GM19438 (cell line): Measurements from ENCODE around the gene DLX1.
A peak's percentile ranks its signal among the peaks of the same experiment; 100 is the strongest.
"Not testable (repeated sequence)": the region's sequence is repeated elsewhere in the genome, so short reads cannot be mapped to it uniquely, and the experiment has no call there.

ENCODE experiments used
- ATAC-seq: cut with Tn5 transposase; IDR thresholded peaks from one replicate; pipeline ENCODE4 v1.9.1; 2021; ENCODE audit warnings: low read depth; ENCODE audit not compliant: unreplicated experiment

Gene DLX1

DNA sequence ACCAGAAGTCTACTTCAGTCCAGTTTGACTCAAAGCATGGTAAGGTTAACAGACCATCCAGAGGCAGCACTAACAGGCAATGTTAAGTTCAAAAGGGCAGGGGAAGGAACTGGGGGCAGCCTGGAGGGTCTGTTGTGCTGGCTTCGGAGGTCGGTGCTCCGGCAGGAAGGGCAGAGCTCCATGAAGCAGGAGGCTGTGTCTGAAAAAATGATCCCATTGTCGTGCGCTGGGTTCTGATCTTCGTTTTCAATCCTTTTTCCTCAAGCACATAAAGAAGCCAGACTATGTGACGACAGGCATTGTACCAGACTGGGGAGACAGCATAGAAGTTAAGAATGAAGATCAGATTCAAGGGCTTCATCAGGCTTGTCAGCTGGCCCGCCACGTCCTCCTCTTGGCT is 21.9 kb upstream of the DLX1 start:
- no peak for ATAC-seq

DNA sequence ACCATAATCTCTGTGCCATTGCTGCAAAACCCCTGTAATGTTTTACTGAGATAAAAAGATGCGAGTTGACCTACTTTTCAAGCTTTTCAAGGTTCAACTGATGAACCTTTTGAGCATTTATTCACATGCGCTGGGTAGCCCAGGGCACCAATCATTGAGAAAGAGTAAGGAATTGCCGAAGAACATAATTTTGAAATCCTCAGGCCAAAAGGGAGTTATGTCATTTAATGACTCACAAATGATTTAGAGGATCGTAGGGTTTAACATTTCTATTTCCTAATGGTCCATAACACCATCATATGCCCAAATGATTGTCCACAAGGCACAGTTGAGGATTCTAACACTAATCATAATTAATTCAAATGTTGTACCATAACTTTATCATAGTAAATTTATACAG is 20.2 kb upstream of the DLX1 start:
- no peak for ATAC-seq

DNA sequence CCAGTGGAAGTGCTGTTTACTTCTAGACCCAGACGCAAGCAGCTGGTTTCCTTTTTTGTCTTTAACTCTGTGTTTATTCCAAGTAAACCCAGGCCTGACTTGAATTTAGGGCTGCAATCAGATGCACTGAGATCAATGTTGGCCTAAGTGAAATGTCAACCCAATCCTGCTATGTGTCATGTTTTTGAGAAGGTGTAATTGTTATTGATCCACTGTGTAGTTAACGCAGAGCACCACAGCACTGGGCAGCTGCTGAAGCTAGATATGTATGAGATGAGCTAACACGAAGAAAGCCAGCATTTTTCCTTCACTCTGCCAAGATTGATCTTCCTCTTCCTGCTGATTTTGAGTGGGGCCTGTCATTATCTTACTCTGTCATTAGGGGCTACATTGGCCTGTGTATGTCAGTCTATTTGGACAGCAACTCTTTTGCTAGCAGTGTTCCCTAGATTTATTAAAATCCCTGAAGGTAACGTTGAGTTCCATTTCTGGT is 18.9 kb upstream of the DLX1 start:
- ATAC-seq: no peak

DNA sequence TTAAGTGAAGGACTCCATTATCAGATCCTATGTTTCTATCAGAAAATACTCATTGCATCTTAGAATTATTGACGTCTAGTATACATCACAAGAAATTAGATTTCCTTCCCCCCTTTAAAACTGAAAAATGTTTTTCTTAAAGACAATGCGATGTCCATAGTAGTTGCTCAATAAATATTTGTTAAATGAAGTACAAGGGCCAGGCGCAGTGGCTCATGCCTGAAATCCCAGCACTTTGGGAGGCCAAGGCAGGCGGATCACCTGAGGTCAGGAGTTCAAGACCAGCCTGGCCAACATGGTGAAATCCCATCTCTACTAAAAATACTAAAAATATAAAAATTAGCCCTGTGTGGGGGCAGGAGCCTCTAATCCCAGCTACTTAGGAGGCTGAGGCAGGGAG is 17.4 kb upstream of the DLX1 start:
- not testable (repeated sequence) for ATAC-seq

DNA sequence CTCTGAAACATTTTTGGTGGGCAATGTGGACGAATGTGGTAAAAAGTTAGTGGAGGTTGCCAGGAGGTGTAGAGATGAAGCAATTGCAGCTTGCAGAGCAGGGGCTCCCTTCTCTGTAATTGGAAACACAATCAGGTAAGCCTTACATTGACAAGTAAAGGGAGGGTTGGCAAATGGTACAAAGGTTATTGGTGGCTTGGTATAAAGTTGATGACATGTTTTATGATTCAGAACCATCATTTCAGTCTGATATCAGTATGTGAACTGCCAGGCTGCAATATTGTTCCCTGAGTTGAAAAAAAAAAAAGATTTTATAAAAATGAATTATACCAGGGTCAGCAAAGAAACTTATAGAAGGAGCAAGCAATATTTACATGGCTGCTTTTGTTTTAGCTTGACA is 14.4 kb upstream of the DLX1 start:
- ATAC-seq: no peak

DNA sequence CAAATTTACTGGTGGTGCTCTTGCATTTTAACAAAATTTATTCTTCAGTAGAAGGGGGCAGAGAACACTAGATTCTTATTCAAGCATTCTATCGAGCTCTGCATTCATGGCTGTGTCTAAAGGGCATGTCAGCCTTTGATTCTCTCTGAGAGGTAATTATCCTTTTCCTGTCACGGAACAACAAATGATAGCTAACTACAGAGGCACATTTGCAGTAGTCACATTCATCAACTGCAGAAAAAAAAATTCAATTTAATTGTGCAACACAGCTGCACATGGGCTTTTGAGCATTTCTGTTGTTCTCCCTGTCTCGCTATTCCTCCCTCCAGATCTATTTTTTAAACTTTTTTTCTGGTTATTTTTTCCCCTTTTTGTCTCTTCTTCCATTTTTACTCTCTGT is 13.0 kb upstream of the DLX1 start:
- no peak for ATAC-seq

DNA sequence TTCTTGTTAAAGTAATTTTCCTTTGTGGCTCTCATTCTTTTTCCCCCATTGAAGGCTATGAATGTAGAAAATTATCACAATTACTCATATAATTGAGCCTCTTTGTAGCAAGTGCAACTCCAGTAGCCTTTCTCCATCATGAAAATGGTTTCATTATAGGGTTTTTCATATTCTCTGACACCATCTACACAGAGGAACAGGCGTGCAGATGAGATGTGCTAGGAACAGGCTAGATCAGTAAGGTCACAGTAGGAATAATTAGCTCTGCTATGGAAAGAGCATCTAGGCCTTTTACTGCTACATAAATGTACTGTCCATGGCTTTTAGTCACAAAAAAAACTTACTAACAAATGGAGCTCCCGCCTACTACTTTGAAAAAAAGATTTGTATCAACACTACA is 12.6 kb upstream of the DLX1 start:
- ATAC-seq: no peak

DNA sequence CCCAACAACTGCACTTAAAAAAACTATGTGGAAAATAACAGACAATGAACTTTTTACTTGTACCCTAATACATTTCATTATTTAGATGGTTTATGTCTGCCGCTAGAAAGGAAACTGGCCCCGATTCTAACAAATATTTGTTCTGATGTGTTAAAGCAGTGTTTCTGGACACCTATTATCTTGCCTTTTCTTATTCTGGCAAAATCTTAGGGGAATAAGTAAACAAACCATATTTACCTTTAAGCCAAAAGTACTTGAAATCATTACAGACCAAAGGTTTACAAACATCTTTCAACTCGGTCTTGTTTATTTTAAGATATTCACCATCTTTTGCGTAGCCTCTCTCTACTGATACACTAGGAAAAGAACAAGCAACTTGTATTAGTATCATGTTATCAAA is 11.8 kb upstream of the DLX1 start:
- ATAC-seq: no peak

DNA sequence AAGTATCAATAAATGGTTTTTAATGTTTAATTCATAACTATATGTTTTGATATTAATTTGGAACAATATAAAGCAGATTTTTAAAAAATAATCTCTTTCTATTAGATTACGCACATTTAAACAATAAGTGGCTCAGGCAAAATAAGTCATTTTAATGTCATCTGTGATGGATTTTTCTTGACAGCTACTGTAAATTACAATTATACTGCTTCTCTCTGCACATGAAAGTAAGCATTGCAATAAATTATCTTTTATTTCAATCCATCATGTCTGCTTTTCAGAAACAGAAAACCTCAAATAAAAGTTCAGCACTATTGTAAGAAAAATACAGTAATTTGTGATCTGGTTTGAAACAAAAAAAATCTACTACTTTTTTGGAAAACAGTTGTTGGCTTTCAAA is 11.1 kb upstream of the DLX1 start:
- no peak for ATAC-seq

DNA sequence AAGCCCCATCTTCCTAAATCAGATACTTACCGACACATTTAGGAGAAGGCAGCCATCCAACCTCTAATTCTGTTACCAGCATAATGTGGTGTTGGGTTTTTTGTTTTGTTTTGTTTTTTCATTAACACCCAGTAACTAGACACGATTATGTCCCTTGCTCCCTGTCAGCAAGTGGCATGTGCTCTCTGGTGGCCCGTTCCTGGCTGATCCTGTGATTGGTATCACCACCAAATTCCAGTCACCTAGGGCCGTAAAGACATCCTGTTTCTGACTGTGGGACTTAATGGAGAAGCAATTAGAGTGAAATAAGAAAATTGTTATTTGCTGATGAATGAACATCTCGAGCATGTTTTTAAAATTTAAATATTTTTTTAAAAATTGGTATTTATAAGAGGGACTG is 5.9 kb upstream of the DLX1 start:
- no peak for ATAC-seq

DNA sequence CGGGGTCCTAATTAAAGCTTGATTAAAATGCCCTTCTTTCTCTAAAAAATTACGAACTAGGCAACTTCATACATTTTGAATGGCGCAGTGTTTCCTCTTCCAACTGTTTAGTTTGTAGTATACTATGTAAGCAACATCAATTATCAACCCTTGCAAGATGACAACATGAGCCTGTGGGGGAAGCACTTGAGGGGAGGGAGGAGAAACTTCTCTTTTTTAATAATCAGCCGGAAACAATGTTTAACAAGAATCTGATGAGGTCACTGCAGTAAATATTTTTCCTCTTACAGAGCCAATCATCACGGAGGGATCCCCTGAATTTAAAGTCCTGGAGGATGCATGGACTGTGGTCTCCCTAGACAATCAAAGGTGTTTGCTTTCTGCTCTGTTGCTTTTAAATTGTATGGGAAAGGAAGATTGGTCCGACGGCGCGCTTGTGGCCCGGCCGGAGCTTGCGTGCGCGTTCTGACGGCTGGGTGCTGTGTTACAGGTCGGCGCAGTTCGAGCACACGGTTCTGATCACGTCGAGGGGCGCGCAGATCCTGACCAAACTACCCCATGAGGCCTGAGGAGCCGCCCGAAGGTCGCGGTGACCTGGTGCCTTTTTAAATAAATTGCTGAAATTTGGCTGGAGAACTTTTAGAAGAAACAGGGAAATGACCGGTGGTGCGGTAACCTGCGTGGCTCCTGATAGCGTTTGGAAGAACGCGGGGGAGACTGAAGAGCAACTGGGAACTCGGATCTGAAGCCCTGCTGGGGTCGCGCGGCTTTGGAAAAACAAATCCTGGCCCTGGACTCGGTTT is 5.3 kb upstream of the DLX1 start:
- no peak for ATAC-seq

DNA sequence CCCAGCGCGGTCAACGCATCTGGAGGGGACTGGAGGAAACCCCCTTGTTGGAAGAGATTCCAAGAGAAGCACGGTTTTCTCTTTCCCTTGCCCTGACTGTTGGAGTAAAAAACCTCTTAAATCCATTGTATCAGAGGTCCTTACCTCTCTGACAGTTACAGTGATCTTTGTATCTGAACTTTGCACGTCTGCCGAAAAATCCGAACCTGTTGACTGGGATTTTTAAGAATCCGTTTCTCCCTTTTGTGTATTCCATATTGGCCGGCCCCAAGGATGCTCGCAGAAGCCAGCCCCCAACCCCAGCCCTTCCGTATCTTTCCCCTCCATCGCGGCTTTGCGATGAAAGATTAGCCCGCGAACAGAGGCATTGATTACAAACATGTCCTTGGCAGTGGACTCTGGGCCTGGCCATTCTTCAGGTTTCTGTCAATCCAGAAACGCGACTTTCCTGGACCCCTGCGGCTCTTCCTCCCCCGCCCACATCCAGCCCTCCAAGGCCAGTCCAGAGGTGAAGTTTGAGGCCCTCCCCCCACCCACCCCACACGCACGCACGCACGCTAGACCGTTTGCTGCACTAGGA is 4.6 kb upstream of the DLX1 start:
- ATAC-seq: no peak

DNA sequence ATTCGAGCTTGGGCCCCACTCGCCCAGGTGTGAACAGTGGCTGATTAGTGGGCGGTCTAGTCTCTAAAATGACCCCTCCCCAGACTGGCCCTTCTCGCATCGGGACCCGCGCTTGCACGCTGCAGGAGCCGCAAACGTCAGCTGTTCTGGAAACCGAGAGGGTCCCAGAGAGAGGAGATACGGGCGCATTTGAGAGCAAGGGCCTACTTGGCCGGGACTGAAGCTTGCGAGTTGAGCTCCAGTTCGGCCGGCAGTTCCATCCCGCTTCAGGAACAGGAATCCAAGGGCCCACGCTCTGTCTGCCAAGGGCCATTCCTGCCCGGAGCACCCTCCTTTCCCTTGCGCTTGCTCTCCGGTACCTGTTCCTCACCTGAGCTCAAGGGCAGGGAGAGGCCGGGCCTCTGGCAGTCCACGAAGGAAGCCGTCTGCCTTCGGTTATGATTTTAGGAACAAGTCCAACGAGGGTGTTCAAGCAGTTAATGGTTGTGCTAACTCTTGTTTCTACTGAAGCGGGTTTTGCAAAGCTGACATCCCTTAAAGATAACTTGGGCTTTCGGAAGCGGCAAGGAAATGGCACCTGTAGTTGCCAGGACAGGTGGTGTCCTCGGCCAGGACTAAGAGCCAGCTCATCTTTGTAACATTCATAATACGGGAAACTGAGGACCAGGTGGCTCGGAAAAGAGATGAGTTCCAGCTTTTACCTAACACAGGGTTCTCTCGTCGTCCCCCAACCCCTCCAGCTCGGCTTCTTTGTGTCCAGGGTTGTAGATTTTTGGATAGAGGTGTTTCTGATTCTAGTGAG is 3.9 kb upstream of the DLX1 start:
- ATAC-seq: no peak

DNA sequence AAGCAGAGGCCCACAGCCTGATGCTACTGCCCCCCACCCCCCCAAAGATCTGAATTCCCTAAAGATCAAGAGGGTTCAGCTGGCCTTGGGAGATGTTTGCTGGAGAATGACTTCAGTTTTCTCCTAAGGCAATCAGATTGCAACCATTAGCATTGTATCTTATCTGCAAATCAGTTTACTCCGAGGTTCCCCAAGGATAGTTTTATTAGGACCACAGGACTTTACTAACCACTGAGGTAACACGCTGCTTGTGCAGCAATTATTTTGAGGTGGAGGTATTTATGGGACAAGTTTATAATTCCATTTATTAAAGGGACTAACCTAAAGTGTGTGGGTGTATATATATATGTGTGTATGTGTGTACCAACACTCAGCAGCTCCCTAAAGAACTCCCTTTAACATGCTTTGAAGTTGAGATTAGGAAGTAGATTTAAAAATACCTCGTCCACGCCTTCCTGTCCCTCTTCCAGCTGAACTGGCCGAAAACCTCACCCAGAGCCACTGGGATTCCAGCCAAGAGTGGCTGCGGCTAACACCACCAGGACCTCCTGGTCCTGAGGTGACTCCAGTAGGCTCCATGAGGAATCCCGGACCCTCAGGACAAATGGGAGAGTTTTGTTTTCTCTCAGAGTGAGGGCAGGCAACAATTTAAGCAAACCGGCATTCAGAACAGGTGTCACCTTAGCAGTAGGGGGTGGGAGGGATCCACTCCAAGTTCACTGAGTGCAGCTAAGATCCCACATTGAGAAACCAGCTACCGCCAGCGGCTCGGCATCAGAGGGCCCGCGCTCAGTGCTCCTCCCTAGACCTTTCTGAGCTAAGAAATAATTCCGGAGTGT is 3.0 kb upstream of the DLX1 start:
- ATAC-seq: no peak

DNA sequence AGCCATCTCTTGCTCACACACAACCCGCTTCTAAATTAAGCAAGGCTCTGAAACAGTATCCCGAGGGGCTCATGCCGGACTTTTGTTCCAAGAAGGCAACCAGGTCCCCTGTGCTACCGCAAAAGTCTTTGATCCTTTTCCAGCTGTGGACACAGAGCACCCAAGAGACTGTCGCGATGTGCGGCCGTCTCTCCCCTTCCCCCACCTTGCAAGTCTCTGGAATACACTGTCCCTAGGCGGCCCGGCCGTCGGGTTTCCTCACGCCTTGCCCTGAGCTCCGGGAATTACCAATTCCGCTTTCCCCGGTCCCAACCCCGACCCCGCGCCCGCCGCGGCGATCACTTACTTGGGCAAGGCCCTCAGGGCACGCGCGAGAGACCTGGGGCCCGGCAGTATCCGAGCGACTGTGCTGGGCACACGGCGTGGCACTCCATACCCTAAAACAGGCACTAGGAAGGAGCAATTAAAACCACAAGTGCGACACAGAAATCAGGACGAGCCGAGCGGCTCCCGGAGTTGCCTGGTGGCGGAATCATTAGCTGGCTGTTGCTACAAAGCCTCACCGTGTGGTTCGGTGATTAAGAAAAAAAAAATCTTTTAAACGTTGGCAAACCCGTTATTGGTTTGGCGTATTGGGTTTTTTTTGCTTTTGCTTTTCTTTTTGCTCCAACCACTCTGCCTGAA is 2.2 kb upstream of the DLX1 start:
- no peak for ATAC-seq

DNA sequence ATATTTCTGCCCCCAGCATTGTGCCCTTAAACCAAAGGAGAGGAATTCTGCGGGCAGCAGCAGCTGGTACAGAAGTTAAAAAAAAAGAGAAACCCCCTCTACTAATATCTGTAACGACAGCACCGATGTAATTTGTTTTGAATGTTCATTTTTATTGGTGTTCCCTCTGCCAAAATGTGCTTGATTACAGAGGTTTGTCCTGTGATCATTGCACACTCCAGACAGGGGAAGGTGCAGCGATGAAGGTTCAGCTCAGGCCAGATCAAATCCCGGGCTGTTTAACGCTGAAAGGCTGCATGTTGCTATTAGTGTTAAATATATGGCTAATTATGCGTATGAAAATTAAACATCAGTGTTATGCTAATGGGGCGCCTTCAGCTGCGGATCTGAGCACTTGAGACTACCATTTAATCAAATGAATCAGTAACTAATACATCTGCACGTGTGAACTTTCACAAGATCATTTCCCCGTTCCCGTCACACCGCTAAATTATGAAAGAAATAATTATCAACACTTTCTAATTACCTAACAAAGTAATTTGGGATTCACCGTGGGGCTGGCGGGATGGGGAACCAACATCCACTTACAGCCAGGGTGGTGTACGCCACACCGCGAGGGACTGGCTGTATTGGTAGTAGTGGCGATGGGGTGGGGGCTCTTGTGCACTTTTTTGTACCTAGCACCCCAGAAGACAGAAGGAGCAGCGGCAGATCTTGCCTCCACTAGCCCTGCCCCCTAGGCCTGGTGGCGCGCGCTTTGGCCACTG is 1.5 kb upstream of the DLX1 start:
- ATAC-seq: no peak

DNA sequence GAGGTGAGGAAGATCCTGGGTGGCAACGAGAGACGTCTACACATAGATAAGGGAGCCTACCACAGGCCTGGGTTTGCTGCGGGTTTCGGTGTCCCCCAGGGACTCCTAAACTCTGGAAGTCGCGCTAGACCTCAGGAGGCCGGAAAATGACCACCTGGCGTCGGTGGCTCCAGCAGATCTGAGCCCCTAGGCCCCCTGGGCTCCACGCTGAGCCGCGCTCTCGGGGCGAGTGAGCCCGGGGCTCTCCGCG is 987 bp upstream of the DLX1 start:
- no peak for ATAC-seq

DNA sequence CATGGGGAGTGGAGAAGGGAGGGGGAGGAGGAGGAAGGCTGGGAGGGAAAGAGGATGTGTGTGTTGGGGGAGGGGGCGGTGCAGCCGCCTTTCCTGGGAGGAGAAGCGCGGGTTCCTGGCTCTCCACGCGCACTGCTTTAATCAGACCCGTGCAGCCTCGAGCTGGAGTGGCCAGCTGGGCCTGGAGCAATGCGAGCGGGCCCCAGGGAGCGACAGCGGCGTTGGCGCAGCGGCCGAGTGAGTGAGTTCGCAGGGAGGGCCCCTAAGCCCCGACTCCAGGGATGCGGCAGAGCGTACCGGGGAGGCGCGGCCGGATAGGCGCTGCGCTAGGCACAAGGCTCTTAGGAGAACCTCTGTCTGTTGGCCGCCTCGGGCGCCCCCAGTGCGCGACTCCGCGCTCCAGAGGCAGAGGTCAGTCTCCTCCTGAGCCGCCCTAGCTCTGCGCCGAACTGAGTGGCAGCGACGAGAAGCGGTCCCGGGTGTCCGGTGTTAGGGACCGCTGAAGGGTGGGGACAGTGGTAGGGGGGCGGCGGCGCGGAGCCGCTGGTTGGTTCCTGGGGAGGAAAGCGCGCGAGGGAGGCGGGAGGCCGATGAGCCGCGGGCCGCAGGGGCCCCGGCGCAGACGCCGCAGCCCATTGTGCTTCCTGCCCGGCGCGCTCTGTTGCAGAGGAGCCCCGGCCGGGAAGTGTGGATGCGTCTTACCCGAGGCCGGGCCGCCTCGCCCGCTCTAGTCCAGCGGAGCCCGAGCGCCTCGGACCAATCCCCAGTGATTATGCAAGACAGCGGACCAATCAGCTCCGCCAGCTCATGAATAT is 455 bp upstream of the DLX1 start:
- peak; percentile 87 for ATAC-seq
